Fibroblast of mammary gland (primary cell): Measurements from ENCODE around the gene DENND4C.
"Not testable (repeated sequence)": the region's sequence is repeated elsewhere in the genome, so short reads cannot be mapped to it uniquely, and the experiment has no call there.

Experiments
- DNase-seq: peaks from one replicate; pipeline ENCODE4 v3.0.0-alpha.2; 2010; ENCODE audit warnings: low read depth
- H3K4me3 ChIP-seq: 2 replicates; pipeline ENCODE4 v1.5.1; 2011; ENCODE audit warnings: low read depth, mild to moderate bottlenecking, low read length, moderate library complexity; ENCODE audit not compliant: control insufficient read depth
- TF ChIP-seq, protein P1 (sequence below): conservative IDR thresholded peaks from 2 replicates; pipeline ENCODE4 v1.5.1; 2011; ENCODE audit warnings: low read depth, low read length, inconsistent platforms; ENCODE audit not compliant: control insufficient read depth, insufficient read depth

DENND4C gene

DNA sequence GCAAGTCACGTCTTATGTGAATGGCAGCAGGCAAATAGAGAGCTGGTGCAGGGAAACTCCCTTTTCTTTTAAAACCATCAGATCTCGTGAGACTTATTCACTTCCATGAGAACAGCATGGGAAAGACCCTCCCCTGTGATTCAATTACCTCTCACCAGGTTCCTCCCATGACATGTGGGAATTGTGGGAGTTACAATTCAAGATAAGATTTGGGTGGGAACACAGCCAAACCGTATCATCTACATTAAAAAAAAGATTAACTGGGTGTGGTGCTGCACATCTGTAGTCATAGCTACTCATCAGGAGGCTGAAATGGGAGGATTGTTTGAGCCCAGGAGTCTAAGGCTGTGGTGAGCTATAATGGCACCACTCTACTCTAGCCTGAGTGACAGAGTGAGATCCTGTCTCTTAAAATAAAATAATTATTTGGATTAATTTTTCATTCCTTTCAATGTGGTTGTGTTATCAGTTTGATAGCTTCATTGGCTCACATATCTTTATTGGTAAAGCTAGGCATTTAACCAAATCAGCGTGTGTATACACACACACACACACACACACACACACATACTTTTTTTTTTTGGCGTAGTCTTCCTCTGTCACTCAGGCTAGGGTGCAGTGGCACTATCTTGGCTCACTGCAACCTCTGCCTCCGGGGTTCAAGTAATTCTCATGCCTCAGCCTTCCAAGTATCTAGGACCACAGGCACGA is 21.8 kb downstream of the DENND4C start:
- no peak overlapping the region for H3K4me3 ChIP-seq
- no peak for DNase-seq
- TF ChIP-seq, protein P1, sequence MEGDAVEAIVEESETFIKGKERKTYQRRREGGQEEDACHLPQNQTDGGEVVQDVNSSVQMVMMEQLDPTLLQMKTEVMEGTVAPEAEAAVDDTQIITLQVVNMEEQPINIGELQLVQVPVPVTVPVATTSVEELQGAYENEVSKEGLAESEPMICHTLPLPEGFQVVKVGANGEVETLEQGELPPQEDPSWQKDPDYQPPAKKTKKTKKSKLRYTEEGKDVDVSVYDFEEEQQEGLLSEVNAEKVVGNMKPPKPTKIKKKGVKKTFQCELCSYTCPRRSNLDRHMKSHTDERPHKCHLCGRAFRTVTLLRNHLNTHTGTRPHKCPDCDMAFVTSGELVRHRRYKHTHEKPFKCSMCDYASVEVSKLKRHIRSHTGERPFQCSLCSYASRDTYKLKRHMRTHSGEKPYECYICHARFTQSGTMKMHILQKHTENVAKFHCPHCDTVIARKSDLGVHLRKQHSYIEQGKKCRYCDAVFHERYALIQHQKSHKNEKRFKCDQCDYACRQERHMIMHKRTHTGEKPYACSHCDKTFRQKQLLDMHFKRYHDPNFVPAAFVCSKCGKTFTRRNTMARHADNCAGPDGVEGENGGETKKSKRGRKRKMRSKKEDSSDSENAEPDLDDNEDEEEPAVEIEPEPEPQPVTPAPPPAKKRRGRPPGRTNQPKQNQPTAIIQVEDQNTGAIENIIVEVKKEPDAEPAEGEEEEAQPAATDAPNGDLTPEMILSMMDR = no peak

- H3K4me3 ChIP-seq = no peak overlapping the region
- DNase-seq = no peak
- TF ChIP-seq, protein P1 = no peak
Measured at GRCh38 chr9:19252885-19253219, 22.4 kb downstream of the DENND4C start.

- TF ChIP-seq, protein P1 = no peak
- H3K4me3 ChIP-seq = no peak overlapping the region
- DNase-seq = no peak
Measured at GRCh38 chr9:19255112-19255511, 24.6 kb downstream of the DENND4C start.

DNA sequence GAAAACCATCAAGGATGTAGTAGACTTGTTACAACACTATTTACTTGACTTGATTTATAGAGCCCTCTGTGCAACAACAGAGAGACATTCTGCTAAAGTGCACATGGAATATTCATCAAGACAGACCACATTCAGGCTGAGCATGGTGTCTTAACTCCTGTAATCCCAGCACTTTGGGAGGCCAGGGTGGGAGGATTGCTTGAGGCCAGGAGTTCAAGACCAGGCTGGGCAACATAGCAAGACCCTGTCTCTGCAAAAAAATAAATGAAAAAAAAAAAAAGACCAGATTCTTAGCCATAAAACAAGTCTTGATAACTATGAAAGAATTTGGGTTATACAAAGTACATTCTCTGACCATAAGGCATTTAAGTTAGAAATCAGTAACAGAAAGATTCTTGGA is 25.3 kb downstream of the DENND4C start:
- TF ChIP-seq, protein P1 = no peak
- H3K4me3 ChIP-seq = no peak overlapping the region
- DNase-seq = no peak

- H3K4me3 ChIP-seq, DNase-seq: not testable (repeated sequence)
Measured at GRCh38 chr9:19259665-19260255, 29.3 kb downstream of the DENND4C start.

DNA sequence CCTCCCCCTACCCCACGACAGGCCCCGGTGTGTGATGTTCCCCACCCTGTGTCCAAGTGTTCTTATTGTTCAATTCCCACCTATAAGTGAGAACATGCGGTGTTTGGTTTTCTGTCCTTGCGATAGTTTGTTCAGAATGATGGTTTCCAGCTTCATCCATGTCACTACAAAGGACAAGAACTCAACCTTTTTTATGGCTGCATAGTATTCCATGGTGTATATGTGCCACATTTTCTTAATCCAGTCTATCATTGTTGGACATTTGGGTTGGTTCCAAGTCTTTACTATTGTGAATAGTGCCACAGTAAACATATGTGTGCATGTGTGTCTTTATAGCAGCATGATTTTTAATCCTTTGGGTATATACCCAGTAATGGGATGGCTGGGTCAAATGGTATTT is 35.1 kb downstream of the DENND4C start:
- not testable (repeated sequence) for H3K4me3 ChIP-seq, DNase-seq

- DNase-seq, H3K4me3 ChIP-seq: not testable (repeated sequence)
Measured at GRCh38 chr9:19266778-19267384, 36.4 kb downstream of the DENND4C start.

GRCh38 chr9:19269582-19269981 is 39.1 kb downstream of the DENND4C start:
- no peak for DNase-seq
- no peak overlapping the region for H3K4me3 ChIP-seq
- TF ChIP-seq, protein P1 = no peak
